ENCODE results near the gene GPR3.
"Not testable (repeated sequence)": the region's sequence is repeated elsewhere in the genome, so short reads cannot be mapped to it uniquely, and the experiment has no call there.

GPR3 gene

GRCh38 chr1:27402349-27402754 is 9.9 kb downstream of the GPR3 start:
- DNase-seq, result no peak

- no peak for DNase-seq
These were observed 10.8 kb downstream of the GPR3 start for GRCh38 chr1:27403065-27403726.

DNA sequence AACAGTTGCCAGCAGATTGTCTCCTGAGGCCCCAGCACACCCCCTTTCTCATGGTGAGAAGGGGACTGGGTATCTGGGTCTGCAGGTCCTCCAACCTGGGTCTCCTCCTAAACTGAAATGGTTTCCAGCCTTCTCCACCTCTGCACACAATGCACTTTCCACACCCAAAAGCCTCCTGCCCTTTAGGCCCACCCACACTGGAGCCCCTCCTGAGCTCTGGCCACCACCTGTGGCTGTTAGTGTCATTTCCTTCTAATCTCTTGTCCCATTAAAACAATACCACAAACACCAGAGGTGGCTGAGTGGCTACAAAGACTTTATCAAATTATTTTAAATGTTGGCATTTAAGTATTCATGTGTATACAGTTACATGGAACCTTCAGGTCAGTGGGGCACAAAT is 11.5 kb downstream of the GPR3 start:
- DNase-seq, result no peak

- no peak for DNase-seq
These were observed 12.7 kb downstream of the GPR3 start for GRCh38 chr1:27405074-27405473.

GRCh38 chr1:27405598-27406361 is 13.4 kb downstream of the GPR3 start:
- DNase-seq, result not testable (repeated sequence)

DNA sequence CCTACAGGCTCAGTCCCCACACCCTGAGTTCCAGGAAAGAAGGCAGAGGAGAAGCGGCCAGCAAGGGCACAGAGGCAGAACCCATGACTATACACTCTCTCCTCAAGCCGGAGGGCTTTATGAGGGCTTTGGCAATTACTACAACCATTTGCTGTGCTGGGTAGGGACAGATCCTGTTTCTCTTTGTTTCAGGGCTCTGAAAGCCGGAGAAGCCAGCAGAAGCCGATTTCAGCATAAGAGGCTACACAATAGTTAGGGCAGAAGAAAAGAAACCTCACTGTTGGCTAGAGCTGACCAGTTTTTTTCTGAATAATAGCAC is 13.9 kb downstream of the GPR3 start:
- DNase-seq, result no peak

- DNase-seq, result not testable (repeated sequence)
These were observed 14.4 kb downstream of the GPR3 start for GRCh38 chr1:27406791-27407190.

DNA sequence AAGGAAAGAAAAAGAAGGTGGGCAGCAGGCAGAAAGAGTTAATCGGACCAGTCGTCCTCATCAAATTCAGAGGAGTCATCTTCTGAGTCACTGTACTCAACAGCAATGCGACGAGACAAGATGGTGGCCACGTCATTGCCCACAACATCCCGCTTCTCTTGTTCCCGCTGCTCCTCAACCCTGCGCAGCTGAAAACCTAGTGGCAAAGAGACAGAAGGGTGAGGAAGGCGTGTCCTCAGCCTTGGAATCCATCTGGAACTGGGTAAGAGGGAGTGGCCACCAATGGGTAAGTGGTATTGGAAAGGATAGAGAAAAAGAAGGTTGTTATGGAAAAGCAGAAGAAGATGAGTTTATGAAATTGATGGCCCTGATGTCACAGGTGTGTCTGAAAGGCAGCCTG is 15.7 kb downstream of the GPR3 start:
- no peak for DNase-seq

- DNase-seq, result no peak
These were observed 17.2 kb downstream of the GPR3 start for GRCh38 chr1:27409669-27410068.

DNA sequence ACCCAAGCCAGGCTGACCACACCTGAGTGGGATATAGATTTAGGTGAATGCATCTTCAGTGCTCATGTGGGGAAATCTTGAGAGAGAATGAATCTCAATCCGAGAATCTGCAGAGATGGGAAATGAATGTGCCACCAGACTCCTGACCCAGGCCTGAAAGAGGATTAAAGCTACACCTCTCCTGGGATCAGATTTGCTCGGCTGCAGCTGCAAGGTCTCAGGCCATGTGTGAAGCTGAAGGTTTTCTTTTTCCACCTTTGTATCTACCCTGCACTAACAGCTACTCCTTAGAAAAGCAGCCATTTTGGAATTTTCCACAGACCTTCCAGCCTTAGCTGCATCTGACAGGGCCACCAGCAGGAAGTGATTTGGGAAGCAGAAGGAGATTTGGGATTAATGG is 18.3 kb downstream of the GPR3 start:
- DNase-seq, result no peak

- no peak for DNase-seq
These were observed 20.1 kb downstream of the GPR3 start for GRCh38 chr1:27412502-27412901.

GRCh38 chr1:27413004-27413403 is 20.6 kb downstream of the GPR3 start:
- no peak for DNase-seq

GRCh38 chr1:27414091-27414490 is 21.7 kb downstream of the GPR3 start:
- DNase-seq, result no peak

DNA sequence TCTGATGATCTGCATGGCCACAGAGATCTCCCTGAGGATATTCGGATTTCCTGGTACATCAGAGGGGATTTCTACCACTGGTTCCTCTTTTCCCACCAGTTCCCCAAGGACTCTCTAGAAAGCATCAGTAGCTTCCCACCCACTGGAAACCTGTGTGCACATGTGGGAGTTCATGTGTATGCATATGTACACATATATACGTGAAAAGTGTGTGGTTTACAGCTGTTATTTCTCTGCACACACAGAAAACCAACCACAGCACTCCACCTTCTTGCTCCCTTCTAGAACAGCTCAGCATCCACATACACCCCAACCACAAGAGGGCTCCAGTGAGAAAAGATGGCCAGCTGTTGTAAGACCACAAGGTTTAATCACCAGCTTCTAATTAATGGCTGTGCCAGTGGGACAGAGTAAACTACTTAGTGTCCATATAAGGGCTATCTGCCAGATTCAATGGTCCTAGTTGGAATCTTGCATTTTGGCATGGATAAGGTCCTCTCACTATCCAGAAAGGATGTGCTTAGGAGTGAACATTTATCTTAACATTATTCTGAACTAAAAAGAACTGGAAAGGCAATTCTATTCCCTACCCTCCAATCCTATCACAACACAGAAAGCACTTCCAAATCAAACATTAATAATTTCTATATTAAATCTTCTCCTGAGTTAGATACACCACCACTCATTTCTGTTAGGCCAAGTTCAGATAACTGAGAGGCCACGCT is 24.1 kb downstream of the GPR3 start:
- no peak for DNase-seq

GRCh38 chr1:27417713-27418112 is 25.3 kb downstream of the GPR3 start:
- DNase-seq, result no peak

DNA sequence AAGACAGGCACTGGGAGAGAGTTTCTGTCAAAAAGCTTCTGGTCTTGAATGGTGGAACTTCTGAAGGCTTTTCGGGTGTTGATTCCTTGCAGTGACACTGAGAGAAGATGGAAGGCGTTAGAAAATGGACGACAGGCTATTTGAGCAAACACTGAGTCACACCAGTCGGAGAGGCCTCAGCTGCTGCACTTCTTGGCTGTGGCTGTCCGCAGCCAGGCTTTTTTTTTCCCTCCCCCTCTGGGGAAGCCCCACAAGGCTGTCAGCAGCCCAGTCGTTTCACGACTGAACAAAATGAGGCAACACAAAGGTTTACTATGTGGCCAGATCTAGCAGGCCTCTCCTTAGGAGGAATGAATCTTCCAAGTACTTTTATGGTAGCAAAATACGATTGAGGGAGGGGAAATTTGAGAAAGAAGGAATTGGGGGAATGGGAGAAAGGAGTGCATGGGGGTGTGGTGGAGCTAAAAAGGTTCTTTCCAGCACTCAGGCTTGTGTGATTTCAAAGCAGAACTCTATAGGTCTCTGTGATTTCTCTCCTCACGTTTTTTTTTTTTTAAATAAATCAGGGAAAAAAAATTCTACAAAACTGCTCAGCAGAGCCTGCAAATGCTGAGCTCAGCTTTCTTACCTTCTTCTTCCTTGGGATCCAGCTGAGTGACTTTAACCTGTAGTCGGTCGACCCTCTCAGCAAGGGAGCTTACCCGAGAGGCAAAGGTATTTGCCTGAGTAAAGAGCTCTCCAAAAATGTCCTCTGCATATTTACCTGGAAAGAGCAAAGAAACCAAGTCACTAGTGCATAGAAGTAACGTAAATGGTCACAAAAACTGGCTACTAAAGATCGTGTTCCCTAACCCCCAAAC is 26.1 kb downstream of the GPR3 start:
- DNase-seq, result no peak

GRCh38 chr1:27423709-27424108 is 31.3 kb downstream of the GPR3 start:
- DNase-seq, result no peak

- no peak for DNase-seq
These were observed 34.9 kb downstream of the GPR3 start for GRCh38 chr1:27427329-27427728.

DNA sequence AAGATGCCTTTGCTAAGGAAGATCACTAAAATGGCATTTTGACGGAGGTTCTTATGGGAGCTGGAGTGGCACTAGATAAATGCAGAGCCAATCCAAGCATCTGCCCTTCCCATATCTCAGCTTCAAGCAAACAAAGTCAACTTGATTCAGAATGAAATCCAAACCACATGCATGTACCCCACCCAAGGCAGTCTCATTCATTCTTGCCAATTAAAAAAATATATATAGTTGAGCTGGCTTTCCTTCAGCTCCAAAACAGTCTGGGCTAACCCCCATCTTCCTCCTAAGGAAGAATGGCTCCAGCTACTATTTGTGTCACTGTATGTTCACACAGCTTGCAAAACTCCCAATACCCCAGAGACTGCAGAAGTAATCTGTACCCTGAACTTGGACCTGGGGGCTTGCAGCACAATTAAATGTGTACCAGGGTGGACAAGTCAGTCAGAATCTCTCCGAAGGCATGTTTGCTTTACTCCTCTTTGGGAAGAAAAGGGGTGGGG is 35.4 kb downstream of the GPR3 start:
- DNase-seq, result no peak

DNA sequence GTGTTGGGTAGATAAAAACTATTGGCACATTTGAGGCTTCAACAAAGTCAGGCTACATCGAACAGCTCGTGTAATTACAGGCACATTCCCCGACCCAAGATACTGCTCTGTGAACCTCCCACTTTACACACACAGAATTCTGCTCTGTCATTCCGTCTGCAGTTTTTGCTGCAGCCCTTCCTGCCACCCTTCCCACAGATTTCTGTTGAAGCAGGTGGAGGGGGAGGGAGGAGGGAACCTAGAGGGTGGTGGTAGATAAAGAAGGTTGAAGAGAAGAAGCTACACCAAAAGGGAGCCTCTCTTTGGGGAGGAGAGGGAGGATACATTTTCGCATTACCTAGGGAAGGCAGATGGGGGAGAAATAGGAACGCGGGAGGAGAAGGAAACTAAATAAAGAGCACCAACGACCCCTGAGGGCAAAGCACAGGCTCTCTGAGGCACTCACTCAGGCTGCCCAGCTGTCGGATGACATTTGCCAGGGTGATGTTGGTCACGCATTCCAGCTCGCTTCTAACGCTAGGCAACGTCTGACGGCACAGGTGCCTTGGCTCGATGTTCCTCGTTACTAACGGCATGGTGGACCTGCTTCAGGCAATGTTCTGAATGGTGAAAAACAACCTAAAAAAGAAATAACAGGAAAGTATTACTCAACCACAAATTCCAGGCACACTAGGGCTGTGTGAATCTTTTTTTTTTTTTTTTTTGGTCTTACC is 36.0 kb downstream of the GPR3 start:
- no peak for DNase-seq

DNA sequence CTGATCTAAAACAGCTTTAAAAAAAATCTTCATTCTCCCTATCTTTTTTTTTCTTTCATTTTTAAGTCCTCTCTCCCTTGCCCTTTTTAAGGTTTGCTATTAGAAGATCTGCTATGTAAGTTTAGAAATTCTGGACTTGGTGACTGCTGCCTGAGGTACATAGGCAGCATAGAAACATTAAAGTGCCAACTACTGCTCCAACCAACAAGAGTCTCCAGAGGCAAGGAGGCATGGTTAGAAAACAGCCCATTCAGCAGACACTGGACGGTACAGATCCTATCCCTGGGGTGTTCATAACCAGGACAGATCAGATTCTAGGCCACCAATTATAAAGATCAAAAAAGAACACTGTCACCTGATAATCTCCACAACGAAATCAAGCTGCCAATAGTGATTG is 36.6 kb downstream of the GPR3 start:
- DNase-seq, result no peak

DNA sequence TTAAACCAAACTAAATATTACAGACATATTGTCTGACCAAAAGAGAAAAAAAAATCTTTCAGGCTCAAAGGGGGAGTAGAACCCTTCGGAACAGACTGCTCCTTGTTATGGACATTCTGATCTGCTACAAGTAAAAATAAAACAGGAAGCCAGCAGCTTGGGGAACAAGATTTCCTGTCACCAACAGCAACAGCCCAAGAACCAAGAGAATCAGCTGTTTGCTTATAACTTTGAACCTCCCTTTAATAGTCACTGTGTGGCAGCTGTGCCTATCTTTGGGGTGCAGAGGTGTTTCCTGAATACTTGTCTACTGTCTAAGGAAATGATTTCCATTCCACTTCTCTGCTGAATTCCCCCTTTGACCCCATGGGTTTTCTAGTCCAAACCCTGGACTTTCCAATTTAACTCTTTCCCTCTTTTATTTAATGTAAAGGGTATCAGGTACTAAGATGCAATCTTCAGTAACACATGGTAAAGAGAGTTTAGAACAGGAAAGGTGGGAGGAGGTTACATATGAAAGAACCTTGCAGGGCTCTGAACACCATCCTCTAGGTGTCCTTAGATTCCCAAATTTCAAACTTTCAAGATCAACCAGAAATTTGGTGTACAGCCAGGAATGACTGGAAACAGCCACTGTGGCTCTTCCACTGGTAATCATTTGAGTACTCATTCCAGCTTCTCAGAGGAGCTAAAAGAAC is 38.6 kb downstream of the GPR3 start:
- no peak for DNase-seq

Data from cortex of kidney (tissue), 1 donor.